ENCODE data around the gene SPRR2D.
"Not testable (repeated sequence)": the region's sequence is repeated elsewhere in the genome, so short reads cannot be mapped to it uniquely, and the experiment has no call there.

Gene SPRR2D

GRCh38 chr1:153025797-153026196 is 15.1 kb downstream of the SPRR2D start:
- no peak overlapping the region for H3K4me3 ChIP-seq
- no peak for TF ChIP-seq EZH2 (IDR thresholded peaks at IDR 0.05)
- TF ChIP-seq FOXP2 (optimal IDR thresholded peaks at IDR 0.05; ENCODE audit: control extremely low read depth, extremely low read length, insufficient read depth), result no peak
- H3K36me3 ChIP-seq (ENCODE audit: insufficient read depth, low read length), result no peaks in the 10 kb centered on the region
- no peak for DNase-seq (ENCODE audit: low read depth, low spot score)
- H3K27ac ChIP-seq, result no peak overlapping the region
- H3K9me3 ChIP-seq (ENCODE audit: low read depth, low read length), result no peaks in the 10 kb centered on the region
- no peak overlapping the region for H3K9ac ChIP-seq (ENCODE audit: insufficient read length)

- DNase-seq (ENCODE audit: low read depth, low spot score), result no peak
- TF ChIP-seq POLR2AphosphoS5 (IDR thresholded peaks at IDR 0.05; ENCODE audit: borderline replicate concordance, low read depth, low read length) (no peak), EZH2 (IDR thresholded peaks at IDR 0.05) (no peak), FOXP2 (optimal IDR thresholded peaks at IDR 0.05; ENCODE audit: control extremely low read depth, extremely low read length, insufficient read depth) (no peak)
- H3K27ac ChIP-seq, result no peak overlapping the region
- H3K36me3 ChIP-seq (ENCODE audit: insufficient read depth, low read length), result no peaks in the 10 kb centered on the region
- no peaks in the 10 kb centered on the region for H3K9me3 ChIP-seq (ENCODE audit: low read depth, low read length)
- no peak overlapping the region for H3K9ac ChIP-seq (ENCODE audit: insufficient read length)
- no peak overlapping the region for H3K4me3 ChIP-seq
Measured at GRCh38 chr1:153024413-153024812, 16.5 kb downstream of the SPRR2D start.

GRCh38 chr1:153023109-153023508 is 17.8 kb downstream of the SPRR2D start:
- Histone ChIP-seq H3K4me3 (no peak overlapping the region), H3K27ac (no peak overlapping the region), H3K9ac (ENCODE audit: insufficient read length) (no peak overlapping the region), H3K9me3 (ENCODE audit: low read depth, low read length) (no peaks in the 10 kb centered on the region), H3K36me3 (ENCODE audit: insufficient read depth, low read length) (no peaks in the 10 kb centered on the region)
- DNase-seq (ENCODE audit: low read depth, low spot score), result no peak
- TF ChIP-seq POLR2AphosphoS5 (IDR thresholded peaks at IDR 0.05; ENCODE audit: borderline replicate concordance, low read depth, low read length) (no peak), FOXP2 (optimal IDR thresholded peaks at IDR 0.05; ENCODE audit: control extremely low read depth, extremely low read length, insufficient read depth) (no peak), EZH2 (IDR thresholded peaks at IDR 0.05) (no peak)

GRCh38 chr1:153022340-153022739 is 18.6 kb downstream of the SPRR2D start:
- not testable (repeated sequence) for H3K27ac ChIP-seq; DNase-seq (ENCODE audit: low read depth, low spot score); H3K4me3 ChIP-seq; H3K36me3 ChIP-seq (ENCODE audit: insufficient read depth, low read length); H3K9me3 ChIP-seq (ENCODE audit: low read depth, low read length); H3K9ac ChIP-seq (ENCODE audit: insufficient read length)

- not testable (repeated sequence) for H3K4me3 ChIP-seq; H3K27ac ChIP-seq; H3K36me3 ChIP-seq (ENCODE audit: insufficient read depth, low read length); H3K9me3 ChIP-seq (ENCODE audit: low read depth, low read length); H3K9ac ChIP-seq (ENCODE audit: insufficient read length); DNase-seq (ENCODE audit: low read depth, low spot score)
Measured at GRCh38 chr1:153021829-153022228, 19.1 kb downstream of the SPRR2D start.

- H3K36me3 ChIP-seq (ENCODE audit: insufficient read depth, low read length); H3K4me3 ChIP-seq; H3K9me3 ChIP-seq (ENCODE audit: low read depth, low read length); DNase-seq (ENCODE audit: low read depth, low spot score); H3K9ac ChIP-seq (ENCODE audit: insufficient read length); H3K27ac ChIP-seq: not testable (repeated sequence)
Measured at GRCh38 chr1:153011235-153011758, 29.6 kb downstream of the SPRR2D start.

GRCh38 chr1:153001382-153001781 is 39.5 kb downstream of the SPRR2D start, which contains the start of gene SPRR3:
TSS of gene SPRR3 (plus strand) at chr1:153001749. CDS start at chr1:153003021, 1,272 bp downstream.
- H3K9ac ChIP-seq (ENCODE audit: insufficient read length), result no peak within 1 kb of the TSS
- H3K27ac ChIP-seq, result no peak within 1 kb of the TSS
- DNase-seq (ENCODE audit: low read depth, low spot score), result no peak
- H3K36me3 ChIP-seq (ENCODE audit: insufficient read depth, low read length), result no peaks in the 10 kb centered on the region
- no peaks in the 10 kb centered on the region for H3K9me3 ChIP-seq (ENCODE audit: low read depth, low read length)
- TF ChIP-seq FOXP2 (optimal IDR thresholded peaks at IDR 0.05; ENCODE audit: control extremely low read depth, extremely low read length, insufficient read depth) (no peak), POLR2AphosphoS5 (IDR thresholded peaks at IDR 0.05; ENCODE audit: borderline replicate concordance, low read depth, low read length) (no peak), EZH2 (IDR thresholded peaks at IDR 0.05) (no peak)
- no peak within 1 kb of the TSS for H3K4me3 ChIP-seq

GRCh38 chr1:153000294-153000693 is 40.6 kb downstream of the SPRR2D start:
- H3K27ac ChIP-seq, result no peak overlapping the region
- no peak overlapping the region for H3K4me3 ChIP-seq
- no peak overlapping the region for H3K9ac ChIP-seq (ENCODE audit: insufficient read length)
- TF ChIP-seq FOXP2 (optimal IDR thresholded peaks at IDR 0.05; ENCODE audit: control extremely low read depth, extremely low read length, insufficient read depth) (no peak), POLR2AphosphoS5 (IDR thresholded peaks at IDR 0.05; ENCODE audit: borderline replicate concordance, low read depth, low read length) (no peak), EZH2 (IDR thresholded peaks at IDR 0.05) (no peak)
- H3K9me3 ChIP-seq (ENCODE audit: low read depth, low read length), result no peaks in the 10 kb centered on the region
- no peak for DNase-seq (ENCODE audit: low read depth, low spot score)
- H3K36me3 ChIP-seq (ENCODE audit: insufficient read depth, low read length), result no peaks in the 10 kb centered on the region

GRCh38 chr1:152999818-153000217 is 41.1 kb downstream of the SPRR2D start:
- Histone ChIP-seq H3K4me3 (no peak overlapping the region), H3K9ac (ENCODE audit: insufficient read length) (no peak overlapping the region), H3K27ac (no peak overlapping the region), H3K9me3 (ENCODE audit: low read depth, low read length) (no peaks in the 10 kb centered on the region), H3K36me3 (ENCODE audit: insufficient read depth, low read length) (no peaks in the 10 kb centered on the region)
- DNase-seq (ENCODE audit: low read depth, low spot score), result no peak
- TF ChIP-seq EZH2 (IDR thresholded peaks at IDR 0.05) (no peak), FOXP2 (optimal IDR thresholded peaks at IDR 0.05; ENCODE audit: control extremely low read depth, extremely low read length, insufficient read depth) (no peak), POLR2AphosphoS5 (IDR thresholded peaks at IDR 0.05; ENCODE audit: borderline replicate concordance, low read depth, low read length) (no peak)

Measured in SK-N-MC (cell line).